GM21390 (cell line): Measurements from ENCODE around the gene NELFCD.
"Not testable (repeated sequence)": the region's sequence is repeated elsewhere in the genome, so short reads cannot be mapped to it uniquely, and the experiment has no call there.

ENCODE experiments used
- ATAC-seq: cut with Tn5 transposase; IDR thresholded peaks from one replicate; pipeline ENCODE4 v1.9.1; 2021; ENCODE audit not compliant: unreplicated experiment

Gene NELFCD

DNA sequence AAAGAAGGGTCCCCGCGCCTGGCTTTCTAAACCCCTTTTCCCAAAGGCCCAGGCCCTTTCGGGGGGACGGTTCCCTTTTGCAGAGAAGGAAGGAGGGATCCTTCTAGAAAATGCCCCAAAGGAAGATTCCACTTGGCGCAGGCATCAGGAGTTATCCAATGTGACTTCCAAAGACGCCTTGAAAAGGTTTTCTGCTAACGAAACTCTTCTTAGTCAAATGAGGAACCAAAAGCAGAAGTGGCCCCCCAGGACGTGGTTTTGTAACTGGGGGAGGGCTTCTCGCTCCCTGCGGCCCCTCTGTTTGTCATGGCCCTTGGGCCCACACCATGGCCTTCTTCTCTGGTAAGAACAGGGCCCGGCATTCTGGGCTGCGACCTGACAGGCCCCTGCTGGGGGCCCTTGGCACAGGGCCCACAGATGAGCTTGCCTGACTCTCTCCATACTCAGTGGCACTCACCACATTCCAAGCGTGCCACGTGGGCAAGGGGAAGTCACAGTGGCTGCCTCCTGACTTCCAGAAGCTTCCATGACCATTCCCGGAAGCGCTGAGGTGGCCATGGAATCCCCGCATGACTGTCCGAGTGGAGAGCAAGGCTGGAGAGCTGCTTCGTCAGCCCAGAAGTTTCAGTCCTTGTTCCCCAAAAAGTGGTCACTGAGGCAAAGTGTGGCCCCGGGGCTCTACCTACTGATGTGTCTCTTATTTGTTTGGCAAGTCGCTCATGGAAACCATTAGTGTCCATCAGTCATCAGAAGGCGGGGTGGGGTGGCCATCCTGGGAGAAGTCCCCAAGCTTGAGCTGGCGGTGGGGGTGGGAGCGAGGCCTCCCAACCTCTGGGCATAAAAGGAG is 26.8 kb downstream of the NELFCD start:
- ATAC-seq, result peak; percentile 33

GRCh38 chr20:59008715-59009336 is 27.8 kb downstream of the NELFCD start:
- ATAC-seq, result no peak

- ATAC-seq, result no peak
These were observed 29.4 kb downstream of the NELFCD start for GRCh38 chr20:59010321-59010994.

- ATAC-seq, result no peak
These were observed 30.2 kb downstream of the NELFCD start for GRCh38 chr20:59010995-59011873.

GRCh38 chr20:59011874-59012157 is 30.8 kb downstream of the NELFCD start:
- not testable (repeated sequence) for ATAC-seq

GRCh38 chr20:59013031-59013951 is 32.2 kb downstream of the NELFCD start:
- ATAC-seq, result no peak

- ATAC-seq, result no peak
These were observed 33.0 kb downstream of the NELFCD start for GRCh38 chr20:59013959-59014608.

DNA sequence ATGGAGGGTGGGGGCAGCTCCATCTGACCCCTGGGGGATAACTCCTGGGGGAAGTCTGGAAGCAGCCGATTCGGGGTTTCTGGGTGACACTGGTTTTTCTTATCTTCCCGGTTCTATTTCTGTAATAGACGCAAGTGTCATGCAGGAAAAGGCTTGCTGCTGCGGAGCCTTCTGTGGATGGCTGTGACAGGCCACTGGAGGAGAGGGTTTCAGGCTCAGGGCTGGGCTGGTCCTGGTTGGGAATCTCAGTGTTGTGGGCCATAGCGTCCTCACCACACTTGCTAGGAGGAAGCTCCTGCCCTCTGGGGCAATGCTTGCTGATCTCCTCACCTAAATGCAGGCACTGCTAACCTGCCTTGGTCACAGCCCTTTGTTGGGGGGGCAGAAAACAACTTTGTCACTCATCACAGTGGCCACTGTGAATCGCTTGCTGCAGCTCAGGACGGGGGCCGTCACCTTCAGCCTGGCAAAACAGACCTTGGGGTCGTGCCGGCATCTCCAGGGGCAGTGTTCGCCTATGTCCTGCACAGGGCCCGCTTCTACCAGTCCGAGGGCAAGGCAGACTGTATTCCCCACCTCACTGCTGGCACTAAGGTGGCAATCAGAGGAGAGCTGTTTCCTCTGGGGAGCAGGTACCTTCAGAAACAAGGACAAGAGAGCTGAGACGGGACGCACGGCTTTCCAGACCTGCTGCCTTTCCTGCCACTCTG is 33.8 kb downstream of the NELFCD start:
- ATAC-seq, result no peak

GRCh38 chr20:59015411-59015810 is 34.4 kb downstream of the NELFCD start:
- no peak for ATAC-seq

DNA sequence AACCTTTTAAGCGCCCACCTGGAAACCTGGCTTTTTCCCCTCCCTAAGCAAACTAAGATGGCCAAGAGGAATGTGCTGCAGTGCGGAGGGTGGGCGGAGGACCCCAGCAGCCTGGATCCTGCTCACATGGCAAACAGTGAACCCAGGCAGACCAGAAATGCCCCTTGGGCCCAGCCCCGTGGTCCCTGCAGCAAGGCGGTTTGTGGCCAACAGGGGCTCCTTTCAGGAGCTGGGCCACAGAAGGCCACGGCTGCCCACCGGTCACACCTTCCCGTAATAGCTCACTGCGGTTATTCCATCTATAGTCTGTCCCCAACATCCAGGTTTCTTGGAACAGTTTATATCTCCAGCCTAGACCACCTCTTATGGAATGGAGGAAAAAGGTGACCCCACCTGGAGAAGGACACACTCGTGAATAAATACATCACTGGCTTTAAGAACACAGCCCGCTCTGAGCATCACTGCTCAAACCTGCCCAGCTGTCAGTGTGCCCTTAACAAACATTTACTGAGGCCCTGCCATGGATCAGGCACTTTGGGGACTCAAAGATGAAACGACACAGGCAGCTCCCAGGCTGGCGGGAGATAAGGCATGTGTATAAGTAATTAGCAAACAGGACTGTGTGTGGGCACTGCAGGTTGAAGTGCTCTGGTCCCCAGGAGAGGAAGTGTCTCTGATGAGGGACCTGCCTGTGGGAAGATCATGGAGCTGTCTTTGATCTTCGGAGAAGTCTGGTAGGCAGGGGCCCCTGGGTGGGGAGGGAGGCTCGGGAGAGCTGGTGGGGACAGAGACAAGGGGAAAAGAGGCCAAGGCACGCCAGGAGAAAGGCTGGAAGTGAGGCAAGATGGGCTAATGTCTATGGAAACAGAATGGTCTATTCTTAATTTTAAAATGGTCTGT is 35.0 kb downstream of the NELFCD start:
- ATAC-seq, result no peak

- no peak for ATAC-seq
These were observed 35.9 kb downstream of the NELFCD start for GRCh38 chr20:59016795-59017492.

DNA sequence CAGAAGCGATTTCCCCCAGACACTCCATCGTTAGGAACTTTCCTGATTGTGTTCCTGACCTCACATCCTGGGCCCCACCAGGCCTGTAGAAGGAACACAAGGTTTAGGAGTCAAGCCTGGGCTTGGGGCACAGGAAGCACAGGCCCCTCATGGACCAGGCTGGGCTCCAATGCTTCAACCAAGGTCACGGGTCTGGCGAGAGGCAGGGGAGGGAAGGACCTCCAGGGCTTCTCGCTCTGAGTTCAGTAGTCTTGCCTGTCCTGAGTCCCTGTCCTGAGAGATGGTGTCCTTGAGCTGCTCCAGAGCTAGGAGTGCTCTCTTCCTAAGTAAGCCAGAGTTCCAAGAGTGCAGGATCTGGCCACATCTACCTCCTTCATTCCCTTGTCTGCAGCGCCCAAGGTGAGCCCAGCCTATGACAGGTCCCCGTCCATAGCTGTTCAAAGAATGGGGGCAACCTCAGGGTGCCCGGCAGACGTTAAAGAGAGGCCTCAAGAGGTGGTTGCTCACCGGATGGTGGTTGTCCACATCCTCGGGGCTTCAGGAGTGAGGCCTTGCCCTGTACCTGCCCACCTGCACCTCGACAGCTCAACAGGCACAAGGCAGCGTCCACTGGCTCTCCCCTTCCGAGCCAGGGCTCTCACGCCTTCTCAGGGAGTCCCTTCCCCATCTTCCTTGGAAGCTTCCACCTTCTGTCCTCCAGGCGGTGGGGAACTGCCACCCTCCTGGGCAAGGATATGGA is 36.6 kb downstream of the NELFCD start:
- no peak for ATAC-seq

GRCh38 chr20:59018817-59019216 is 37.8 kb downstream of the NELFCD start:
- ATAC-seq, result no peak

DNA sequence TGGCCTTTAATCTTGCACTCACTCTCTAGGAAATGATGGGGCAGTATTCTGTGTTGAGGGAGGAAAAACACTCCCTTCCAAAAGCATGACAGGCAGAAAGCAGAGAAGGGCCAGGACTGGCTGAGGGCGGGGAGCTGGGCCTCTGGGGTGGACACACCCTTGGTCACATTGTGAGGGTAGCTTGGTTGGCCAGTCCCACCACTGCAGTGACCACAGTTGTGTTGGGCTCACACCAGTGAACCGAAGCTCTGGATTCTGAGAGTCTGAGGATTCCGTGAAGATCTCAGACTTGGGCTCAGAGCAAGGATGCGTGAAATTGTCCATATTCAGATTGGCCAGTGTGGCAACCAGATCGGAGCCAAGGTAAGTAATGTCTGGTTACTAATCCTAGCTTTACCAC is 38.2 kb downstream of the NELFCD start, which contains the start of gene TUBB1:
Gene TUBB1 (plus strand): TSS at position 213 of the 400 bp plus-strand sequence. CDS start 94 bp downstream, at position 307.
- no peak for ATAC-seq

DNA sequence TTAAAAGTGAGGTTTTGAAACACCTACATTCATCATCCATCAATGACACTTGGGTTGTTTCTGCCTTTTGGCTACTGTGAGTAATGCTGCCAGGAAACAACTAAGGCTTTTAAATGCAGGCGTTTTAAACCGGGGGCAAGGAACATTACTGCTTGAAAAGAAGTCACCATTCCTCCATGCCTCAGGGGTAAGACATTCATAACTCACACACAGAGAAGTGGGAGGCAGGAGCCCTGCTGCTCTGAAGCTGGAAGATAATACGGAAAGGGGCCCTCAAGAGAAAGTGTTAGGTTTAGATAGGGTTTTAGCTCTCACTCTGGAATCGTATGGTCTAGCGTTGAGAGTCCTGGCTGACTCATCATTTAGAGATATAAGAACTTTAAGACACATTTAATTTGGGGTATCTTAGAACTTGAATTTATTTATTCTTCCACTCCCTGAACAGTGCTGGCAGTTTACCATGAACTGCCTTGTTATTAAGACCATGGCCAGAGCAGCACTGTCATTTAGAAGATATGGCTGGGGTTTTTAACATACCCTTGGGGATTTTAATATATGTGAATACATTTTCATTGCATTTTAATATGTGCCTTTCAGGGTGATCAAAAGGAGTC is 40.0 kb downstream of the NELFCD start:
- no peak for ATAC-seq

DNA sequence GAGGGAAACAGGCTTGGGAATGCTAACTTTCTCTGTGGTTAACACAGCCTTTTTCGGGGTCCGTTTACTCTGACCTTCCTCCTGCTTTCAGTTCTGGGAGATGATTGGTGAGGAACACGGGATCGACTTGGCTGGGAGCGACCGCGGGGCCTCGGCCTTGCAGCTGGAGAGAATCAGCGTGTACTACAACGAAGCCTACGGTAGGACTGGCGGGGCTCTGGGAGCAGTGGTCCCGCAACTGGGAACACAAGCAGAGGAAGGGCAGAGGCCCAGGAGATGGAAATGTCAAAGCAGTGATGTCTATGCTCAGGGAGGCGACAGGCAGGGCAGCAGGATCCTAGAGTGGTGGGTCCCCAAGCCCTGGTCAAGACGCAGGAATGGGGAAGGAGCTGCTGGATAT is 41.7 kb downstream of the NELFCD start:
- ATAC-seq, result no peak
